Measurements from ENCODE around the gene C13orf46. TPM values are rescaled to one million over a fixed set of nuclear protein-coding genes. Genes with fewer than 3 reads are reported as not detected.

C13orf46 gene
- total and polyA plus RNA-seq, 2 of the 8 experiments (the other 6 are each of a cell fraction or from before 2014, with no cell fraction given) = 0.23 to 0.28 TPM

DNA sequence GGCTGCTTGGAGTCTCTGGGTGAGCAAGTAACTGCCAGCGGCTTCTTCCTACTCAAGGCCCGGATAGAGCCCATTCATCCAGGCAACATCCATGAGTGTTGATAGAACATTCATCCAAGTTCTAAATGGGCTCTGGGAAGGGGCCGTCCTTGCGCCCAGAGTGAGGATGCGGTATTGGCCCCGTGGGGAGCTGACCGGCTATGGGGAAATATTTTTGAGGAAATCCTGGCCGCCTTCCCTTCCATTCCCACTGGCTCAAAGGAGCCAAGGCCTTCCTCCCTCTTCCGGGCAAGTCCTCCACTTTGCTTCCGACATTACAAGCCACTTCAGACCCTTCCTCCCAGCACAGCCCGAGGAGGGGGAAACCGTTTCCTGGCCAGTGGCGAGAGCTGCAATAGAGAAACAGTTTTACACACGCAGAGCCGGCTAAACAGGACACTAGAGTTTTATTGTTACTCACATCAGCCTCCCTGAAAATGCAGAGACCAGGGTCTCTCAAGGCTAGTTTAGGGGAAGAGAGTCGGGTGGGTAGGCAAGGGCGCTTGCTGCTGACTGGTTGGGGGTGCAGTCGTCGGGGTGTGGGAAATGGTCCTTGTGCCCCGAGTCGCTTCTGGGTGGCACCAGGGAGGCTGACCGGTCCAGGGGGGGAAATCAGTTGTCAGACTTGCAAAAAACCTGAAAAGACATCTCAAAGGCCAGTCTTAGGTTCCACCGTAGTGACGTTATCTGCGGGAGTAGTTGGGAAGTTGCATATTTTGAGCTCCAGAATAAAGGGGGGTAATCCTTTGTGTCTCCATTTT, 37.5 kb downstream of the C13orf46 start (continued):
- TF ChIP-seq, protein P1, sequence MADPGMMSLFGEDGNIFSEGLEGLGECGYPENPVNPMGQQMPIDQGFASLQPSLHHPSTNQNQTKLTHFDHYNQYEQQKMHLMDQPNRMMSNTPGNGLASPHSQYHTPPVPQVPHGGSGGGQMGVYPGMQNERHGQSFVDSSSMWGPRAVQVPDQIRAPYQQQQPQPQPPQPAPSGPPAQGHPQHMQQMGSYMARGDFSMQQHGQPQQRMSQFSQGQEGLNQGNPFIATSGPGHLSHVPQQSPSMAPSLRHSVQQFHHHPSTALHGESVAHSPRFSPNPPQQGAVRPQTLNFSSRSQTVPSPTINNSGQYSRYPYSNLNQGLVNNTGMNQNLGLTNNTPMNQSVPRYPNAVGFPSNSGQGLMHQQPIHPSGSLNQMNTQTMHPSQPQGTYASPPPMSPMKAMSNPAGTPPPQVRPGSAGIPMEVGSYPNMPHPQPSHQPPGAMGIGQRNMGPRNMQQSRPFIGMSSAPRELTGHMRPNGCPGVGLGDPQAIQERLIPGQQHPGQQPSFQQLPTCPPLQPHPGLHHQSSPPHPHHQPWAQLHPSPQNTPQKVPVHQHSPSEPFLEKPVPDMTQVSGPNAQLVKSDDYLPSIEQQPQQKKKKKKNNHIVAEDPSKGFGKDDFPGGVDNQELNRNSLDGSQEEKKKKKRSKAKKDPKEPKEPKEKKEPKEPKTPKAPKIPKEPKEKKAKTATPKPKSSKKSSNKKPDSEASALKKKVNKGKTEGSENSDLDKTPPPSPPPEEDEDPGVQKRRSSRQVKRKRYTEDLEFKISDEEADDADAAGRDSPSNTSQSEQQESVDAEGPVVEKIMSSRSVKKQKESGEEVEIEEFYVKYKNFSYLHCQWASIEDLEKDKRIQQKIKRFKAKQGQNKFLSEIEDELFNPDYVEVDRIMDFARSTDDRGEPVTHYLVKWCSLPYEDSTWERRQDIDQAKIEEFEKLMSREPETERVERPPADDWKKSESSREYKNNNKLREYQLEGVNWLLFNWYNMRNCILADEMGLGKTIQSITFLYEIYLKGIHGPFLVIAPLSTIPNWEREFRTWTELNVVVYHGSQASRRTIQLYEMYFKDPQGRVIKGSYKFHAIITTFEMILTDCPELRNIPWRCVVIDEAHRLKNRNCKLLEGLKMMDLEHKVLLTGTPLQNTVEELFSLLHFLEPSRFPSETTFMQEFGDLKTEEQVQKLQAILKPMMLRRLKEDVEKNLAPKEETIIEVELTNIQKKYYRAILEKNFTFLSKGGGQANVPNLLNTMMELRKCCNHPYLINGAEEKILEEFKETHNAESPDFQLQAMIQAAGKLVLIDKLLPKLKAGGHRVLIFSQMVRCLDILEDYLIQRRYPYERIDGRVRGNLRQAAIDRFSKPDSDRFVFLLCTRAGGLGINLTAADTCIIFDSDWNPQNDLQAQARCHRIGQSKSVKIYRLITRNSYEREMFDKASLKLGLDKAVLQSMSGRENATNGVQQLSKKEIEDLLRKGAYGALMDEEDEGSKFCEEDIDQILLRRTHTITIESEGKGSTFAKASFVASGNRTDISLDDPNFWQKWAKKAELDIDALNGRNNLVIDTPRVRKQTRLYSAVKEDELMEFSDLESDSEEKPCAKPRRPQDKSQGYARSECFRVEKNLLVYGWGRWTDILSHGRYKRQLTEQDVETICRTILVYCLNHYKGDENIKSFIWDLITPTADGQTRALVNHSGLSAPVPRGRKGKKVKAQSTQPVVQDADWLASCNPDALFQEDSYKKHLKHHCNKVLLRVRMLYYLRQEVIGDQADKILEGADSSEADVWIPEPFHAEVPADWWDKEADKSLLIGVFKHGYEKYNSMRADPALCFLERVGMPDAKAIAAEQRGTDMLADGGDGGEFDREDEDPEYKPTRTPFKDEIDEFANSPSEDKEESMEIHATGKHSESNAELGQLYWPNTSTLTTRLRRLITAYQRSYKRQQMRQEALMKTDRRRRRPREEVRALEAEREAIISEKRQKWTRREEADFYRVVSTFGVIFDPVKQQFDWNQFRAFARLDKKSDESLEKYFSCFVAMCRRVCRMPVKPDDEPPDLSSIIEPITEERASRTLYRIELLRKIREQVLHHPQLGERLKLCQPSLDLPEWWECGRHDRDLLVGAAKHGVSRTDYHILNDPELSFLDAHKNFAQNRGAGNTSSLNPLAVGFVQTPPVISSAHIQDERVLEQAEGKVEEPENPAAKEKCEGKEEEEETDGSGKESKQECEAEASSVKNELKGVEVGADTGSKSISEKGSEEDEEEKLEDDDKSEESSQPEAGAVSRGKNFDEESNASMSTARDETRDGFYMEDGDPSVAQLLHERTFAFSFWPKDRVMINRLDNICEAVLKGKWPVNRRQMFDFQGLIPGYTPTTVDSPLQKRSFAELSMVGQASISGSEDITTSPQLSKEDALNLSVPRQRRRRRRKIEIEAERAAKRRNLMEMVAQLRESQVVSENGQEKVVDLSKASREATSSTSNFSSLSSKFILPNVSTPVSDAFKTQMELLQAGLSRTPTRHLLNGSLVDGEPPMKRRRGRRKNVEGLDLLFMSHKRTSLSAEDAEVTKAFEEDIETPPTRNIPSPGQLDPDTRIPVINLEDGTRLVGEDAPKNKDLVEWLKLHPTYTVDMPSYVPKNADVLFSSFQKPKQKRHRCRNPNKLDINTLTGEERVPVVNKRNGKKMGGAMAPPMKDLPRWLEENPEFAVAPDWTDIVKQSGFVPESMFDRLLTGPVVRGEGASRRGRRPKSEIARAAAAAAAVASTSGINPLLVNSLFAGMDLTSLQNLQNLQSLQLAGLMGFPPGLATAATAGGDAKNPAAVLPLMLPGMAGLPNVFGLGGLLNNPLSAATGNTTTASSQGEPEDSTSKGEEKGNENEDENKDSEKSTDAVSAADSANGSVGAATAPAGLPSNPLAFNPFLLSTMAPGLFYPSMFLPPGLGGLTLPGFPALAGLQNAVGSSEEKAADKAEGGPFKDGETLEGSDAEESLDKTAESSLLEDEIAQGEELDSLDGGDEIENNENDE (IDR thresholded peaks at IDR 0.05; ENCODE audit: insufficient replicate concordance, low read length) = no peak
- TF ChIP-seq POU5F1 (IDR thresholded peaks at IDR 0.05; ENCODE audit: low read depth, low read length) (no peak), HDAC2 (IDR thresholded peaks at IDR 0.05; ENCODE audit: borderline replicate concordance in 1 of 2, low read depth in 2 of 2, low read length in 2 of 2) (no peak), POLR2A (IDR thresholded peaks at IDR 0.05; ENCODE audit: control extremely low read depth in 1 of 2, low read depth in 2 of 2, low read length in 2 of 2) (no peak), EGR1 (IDR thresholded peaks at IDR 0.05; ENCODE audit: borderline replicate concordance, low read depth, low read length) (no peak), TAF7 (optimal IDR thresholded peaks at IDR 0.05; ENCODE audit: borderline replicate concordance, low read depth, low read length) (no peak), ASH2L (IDR thresholded peaks at IDR 0.05; ENCODE audit: low read length) (no peak), SUZ12 (IDR thresholded peaks at IDR 0.05; ENCODE audit: low read length) (no peak), PHF8 (conservative IDR thresholded peaks at IDR 0.05; ENCODE audit: low read depth, low read length) (no peak), CHD2 (IDR thresholded peaks at IDR 0.05; ENCODE audit: low read length) (no peak)

Measured in H1 (cell line).